GM19328 (cell line): ENCODE results near the gene BNIP5.

ENCODE experiments used
- ATAC-seq: cut with Tn5 transposase; IDR thresholded peaks from one replicate; pipeline ENCODE4 v1.9.1; 2021; ENCODE audit warnings: mild to moderate bottlenecking, moderate library complexity; ENCODE audit not compliant: unreplicated experiment

Gene BNIP5

GRCh38 chr6:36301085-36301658, 35.5 kb downstream of the BNIP5 start:
- ATAC-seq, result no peak

GRCh38 chr6:36298027-36298426, 38.7 kb downstream of the BNIP5 start:
- ATAC-seq, result no peak

- no peak for ATAC-seq
These were observed 39.2 kb downstream of the BNIP5 start for GRCh38 chr6:36297511-36297910.

GRCh38 chr6:36297051-36297450, 39.6 kb downstream of the BNIP5 start:
- ATAC-seq, result no peak

GRCh38 chr6:36296240-36296639, 40.4 kb downstream of the BNIP5 start:
- no peak for ATAC-seq

- no peak for ATAC-seq
These were observed 44.5 kb downstream of the BNIP5 start for GRCh38 chr6:36292170-36292569.

GRCh38 chr6:36290668-36291620, 45.7 kb downstream of the BNIP5 start:
- no peak for ATAC-seq

- no peak for ATAC-seq
These were observed 47.3 kb downstream of the BNIP5 start for GRCh38 chr6:36289281-36289878.

- ATAC-seq, result no peak
These were observed 49.8 kb downstream of the BNIP5 start for GRCh38 chr6:36286858-36287257.

GRCh38 chr6:36285797-36286196, 50.9 kb downstream of the BNIP5 start:
- ATAC-seq, result no peak

- ATAC-seq, result no peak
These were observed 51.5 kb downstream of the BNIP5 start for GRCh38 chr6:36285187-36285671.

- ATAC-seq, result no peak
These were observed 52.3 kb downstream of the BNIP5 start for GRCh38 chr6:36284359-36284758.

- ATAC-seq, result no peak
These were observed 53.1 kb downstream of the BNIP5 start for GRCh38 chr6:36283608-36284007.

GRCh38 chr6:36280983-36281382, 55.7 kb downstream of the BNIP5 start:
- ATAC-seq, result no peak

GRCh38 chr6:36280467-36280866, 56.2 kb downstream of the BNIP5 start:
- ATAC-seq, result no peak

GRCh38 chr6:36277946-36278470, 58.7 kb downstream of the BNIP5 start:
- no peak for ATAC-seq

- ATAC-seq, result no peak
These were observed 59.8 kb downstream of the BNIP5 start for GRCh38 chr6:36276581-36277536.

- no peak for ATAC-seq
These were observed 62.7 kb downstream of the BNIP5 start for GRCh38 chr6:36273802-36274514.

- ATAC-seq, result no peak
These were observed 63.6 kb downstream of the BNIP5 start for GRCh38 chr6:36273067-36273466.

- no peak for ATAC-seq
These were observed 64.5 kb downstream of the BNIP5 start for GRCh38 chr6:36272234-36272633.
